ENCODE measurements around the gene DAP. TPM values are rescaled to one million over a fixed set of nuclear protein-coding genes. Genes with fewer than 3 reads are reported as not detected.
"Not testable (repeated sequence)": the region's sequence is repeated elsewhere in the genome, so short reads cannot be mapped to it uniquely, and the experiment has no call there.

DAP gene, protein sequence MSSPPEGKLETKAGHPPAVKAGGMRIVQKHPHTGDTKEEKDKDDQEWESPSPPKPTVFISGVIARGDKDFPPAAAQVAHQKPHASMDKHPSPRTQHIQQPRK
- 10 to 100 TPM; 43.1 to 87.1 (median 53.9) TPM for polyA plus RNA-seq

DNA sequence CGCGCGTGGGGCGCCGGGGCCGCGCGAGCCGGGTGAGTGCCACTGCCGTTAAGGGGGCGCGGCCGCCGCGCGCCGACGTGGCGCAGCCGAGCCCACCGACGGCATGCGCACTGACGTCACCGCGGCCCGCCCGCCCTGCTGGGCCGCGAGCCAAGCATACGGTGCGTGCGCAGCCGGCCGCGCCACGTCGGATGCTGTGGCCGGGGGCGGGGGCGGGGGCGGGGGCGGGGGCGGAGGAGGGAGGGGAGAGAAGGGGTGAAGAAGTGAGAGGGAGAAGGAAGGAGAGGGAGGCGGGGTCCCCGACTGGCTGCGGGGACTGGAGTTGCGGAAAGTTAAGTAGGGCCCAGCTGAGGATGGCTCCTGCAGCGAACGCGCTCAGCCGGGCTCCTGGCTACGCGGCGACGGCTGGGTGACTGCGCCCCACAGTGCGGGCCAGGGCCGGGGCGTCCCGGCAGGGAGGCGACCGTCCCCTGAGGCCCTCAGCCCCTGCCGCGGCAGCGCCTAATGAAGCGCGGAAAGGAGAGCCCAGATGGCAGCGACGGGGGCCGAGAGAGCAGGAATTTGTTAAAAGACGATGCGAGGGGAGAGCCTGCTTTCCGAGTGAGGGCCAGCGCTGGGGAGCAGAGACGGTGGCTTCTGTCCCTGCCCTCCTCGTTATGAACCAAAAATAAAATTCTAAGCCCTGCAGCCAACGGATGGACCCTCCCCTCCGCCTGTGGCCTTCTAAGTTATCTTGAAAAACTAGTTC lies at the start of gene DAP:
Gene DAP, minus strand, starts transcription at position 50 of the 748 bp plus-strand sequence. CDS start 166 bp downstream, outside the sequence.
- peak within 1 kb of the TSS; percentile 87 to 93 (median 92) for H3K4me3 Mint-ChIP-seq
- H3K4me1 Mint-ChIP-seq = peaks cover 41 to 49% of the 10 kb centered on the region in 2 donors
- peaks cover 3 to 12% (median 8%) of the 10 kb centered on the region in 3 donors for H3K27me3 Mint-ChIP-seq (ENCODE audit: low read depth in 3 of 3)
- peak; percentile 92 to 94 (median 94) for DNase-seq
- peak within 1 kb of the TSS; percentile 86 to 96 (median 92) for H3K27ac Mint-ChIP-seq
- no peaks in the 10 kb centered on the region for H3K9me3 Mint-ChIP-seq
- H3K36me3 Mint-ChIP-seq = no peaks in the 10 kb centered on the region

DNA sequence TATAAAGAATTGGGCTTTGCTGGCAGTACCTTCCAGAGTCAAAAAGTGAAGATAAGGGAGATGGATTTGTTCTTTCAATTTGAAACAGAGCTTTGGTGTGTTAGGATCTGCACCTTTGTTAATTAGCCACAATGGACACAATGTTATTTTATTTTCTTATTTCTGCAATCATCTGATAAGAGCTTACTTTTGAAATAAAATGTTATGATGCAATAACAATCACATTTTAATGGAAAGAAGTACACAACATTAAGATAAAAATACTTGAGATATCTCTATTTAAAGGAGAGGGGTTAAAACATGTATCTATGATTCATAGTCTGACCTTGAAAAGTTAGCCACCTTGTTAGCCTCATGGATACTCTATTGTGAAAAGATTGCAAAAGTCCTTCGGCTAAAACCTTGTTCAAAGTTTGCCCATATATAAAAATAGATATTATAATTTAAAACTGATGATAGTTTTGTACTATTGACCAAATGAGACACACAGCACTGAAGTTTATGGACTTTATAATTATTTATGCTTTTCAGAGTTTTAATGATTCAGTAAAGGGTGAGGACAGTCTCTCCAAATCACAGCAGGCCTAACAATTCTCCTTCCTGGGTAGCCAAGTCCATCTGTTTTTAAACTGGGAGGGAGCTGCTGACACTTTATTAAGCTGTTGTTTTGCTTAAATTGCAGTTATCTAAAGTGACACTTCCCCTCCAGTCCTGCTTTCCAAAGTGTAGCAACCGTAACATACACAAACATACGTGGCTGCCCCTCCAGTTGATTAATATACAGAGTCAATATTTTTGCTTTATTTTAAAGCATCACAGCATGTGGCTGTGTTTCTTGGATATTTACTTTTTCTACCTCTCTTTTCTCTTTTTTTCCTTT lies 47.6 kb upstream of the DAP start:
- no peaks in the 10 kb centered on the region for H3K4me1 Mint-ChIP-seq
- no peak overlapping the region for H3K4me3 Mint-ChIP-seq
- peaks cover 2 to 15% (median 3%) of the 10 kb centered on the region in 3 donors for H3K27me3 Mint-ChIP-seq (ENCODE audit: low read depth in 3 of 3)
- no peaks in the 10 kb centered on the region for H3K36me3 Mint-ChIP-seq
- no peak for DNase-seq
- no peak overlapping the region for H3K27ac Mint-ChIP-seq
- H3K9me3 Mint-ChIP-seq = peaks cover 0 to 2% (median 0%) of the 10 kb centered on the region in 6 donors

DNA sequence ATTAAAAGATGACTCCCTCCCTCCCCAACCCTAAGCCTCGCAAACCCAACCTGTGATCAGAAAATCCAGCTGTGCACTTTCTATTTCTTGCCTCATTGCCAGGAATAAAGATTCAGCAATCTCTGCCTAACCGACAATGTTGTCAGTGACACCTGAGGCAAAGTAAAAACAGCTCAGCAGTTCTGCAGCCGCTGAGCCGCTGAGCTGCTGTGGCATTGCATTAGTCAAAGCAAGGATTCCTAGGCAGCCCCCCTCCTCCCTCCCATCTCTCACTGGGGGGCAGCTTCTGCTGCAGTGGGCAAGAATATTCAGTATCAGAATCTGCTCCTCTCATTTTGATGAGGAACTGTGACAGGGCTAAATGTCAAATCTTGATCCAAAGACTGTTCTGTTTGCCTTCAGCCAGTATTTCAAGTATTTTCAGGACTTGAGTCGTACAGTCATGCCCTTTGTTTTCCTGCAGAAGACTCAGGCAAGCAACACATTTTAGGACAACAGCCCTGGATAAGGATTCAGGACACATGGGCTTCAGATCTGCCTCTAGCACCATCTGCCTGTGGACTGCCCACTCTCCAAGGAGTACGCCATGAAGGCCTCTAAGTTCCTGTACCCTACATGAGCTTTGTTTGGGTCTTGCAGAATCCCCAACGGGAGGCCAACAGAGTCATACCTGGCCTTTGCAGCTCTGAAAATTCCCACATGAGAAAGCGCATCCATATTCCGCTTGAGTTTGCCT lies 41.1 kb upstream of the DAP start:
- Mint-ChIP-seq H3K27me3 (ENCODE audit: low read depth in 3 of 3) (peaks cover 1 to 13% (median 2%) of the 10 kb centered on the region in 3 donors), H3K27ac (no peak overlapping the region), H3K9me3 (peaks cover 0 to 2% (median 0%) of the 10 kb centered on the region in 6 donors), H3K4me3 (no peak overlapping the region), H3K4me1 (no peaks in the 10 kb centered on the region), H3K36me3 (no peaks in the 10 kb centered on the region)
- DNase-seq = no peak

GRCh38 chr5:10800852-10801251 lies 39.8 kb upstream of the DAP start:
- no peak for DNase-seq
- no peak overlapping the region for H3K27ac Mint-ChIP-seq
- peaks cover 0 to 2% (median 0%) of the 10 kb centered on the region in 6 donors for H3K9me3 Mint-ChIP-seq
- H3K4me3 Mint-ChIP-seq = no peak overlapping the region
- H3K27me3 Mint-ChIP-seq (ENCODE audit: low read depth in 3 of 3) = peaks cover 1 to 18% (median 2%) of the 10 kb centered on the region in 3 donors
- H3K36me3 Mint-ChIP-seq = no peaks in the 10 kb centered on the region
- no peaks in the 10 kb centered on the region for H3K4me1 Mint-ChIP-seq

DNA sequence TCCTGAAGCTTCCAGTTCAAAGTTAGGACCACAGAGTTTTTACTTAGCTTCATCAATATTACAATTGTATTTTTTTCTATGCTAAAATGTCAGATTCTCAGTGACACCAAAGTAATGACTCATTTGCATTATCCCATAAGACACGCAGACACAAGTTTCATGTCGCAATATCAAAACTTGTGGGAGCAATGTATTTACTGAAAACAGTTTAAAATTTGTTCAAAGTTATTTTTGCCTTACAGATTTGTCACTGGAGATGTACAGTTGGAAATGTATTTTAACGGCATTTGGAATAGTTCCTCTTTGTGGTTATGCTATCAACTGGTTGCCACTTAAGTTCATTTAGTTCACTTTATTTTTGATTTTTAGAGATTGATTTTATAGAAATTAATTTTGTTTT lies 36.2 kb upstream of the DAP start:
- DNase-seq = no peak
- Mint-ChIP-seq H3K36me3 (peaks cover 0 to 4% (median 0%) of the 10 kb centered on the region in 3 donors), H3K27me3 (ENCODE audit: low read depth in 3 of 3) (peaks cover 2 to 20% (median 5%) of the 10 kb centered on the region in 3 donors), H3K27ac (no peak overlapping the region), H3K9me3 (peaks cover 0 to 2% (median 0%) of the 10 kb centered on the region in 6 donors), H3K4me3 (no peak overlapping the region), H3K4me1 (no peaks in the 10 kb centered on the region)

GRCh38 chr5:10793785-10794184 lies 32.8 kb upstream of the DAP start:
- no peak for DNase-seq
- Mint-ChIP-seq H3K4me3 (no peak overlapping the region), H3K9me3 (peaks cover 0 to 3% (median 0%) of the 10 kb centered on the region in 6 donors), H3K4me1 (no peaks in the 10 kb centered on the region), H3K27ac (no peak overlapping the region), H3K36me3 (peaks cover 0 to 4% (median 0%) of the 10 kb centered on the region in 3 donors), H3K27me3 (ENCODE audit: low read depth in 3 of 3) (peaks cover 0 to 14% (median 3%) of the 10 kb centered on the region in 3 donors)

DNA sequence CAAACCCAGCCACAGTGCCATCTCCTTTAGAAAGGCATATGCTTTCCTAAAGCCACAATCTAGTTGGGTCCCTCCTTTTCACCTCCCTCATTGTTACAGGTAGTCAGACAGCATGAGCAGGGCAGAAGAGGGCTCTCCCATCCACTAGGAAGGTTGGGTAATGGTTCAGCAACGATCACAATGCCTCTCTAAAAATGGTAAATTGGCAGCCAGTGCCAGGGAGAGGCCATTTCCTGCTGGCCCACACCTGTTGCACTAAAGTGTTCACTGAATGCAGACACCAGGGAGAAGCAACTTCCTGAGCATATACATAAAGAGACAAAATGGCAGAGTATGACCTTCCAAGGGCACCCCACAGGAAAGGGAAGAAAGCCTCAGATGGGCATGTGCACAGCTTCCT lies 31.3 kb upstream of the DAP start:
- Mint-ChIP-seq H3K27me3 (ENCODE audit: low read depth in 3 of 3) (peaks cover 0 to 14% (median 3%) of the 10 kb centered on the region in 3 donors), H3K4me3 (no peak overlapping the region), H3K9me3 (peaks cover 0 to 3% (median 0%) of the 10 kb centered on the region in 6 donors), H3K36me3 (peaks cover 0 to 4% (median 0%) of the 10 kb centered on the region in 3 donors), H3K27ac (no peak overlapping the region), H3K4me1 (no peaks in the 10 kb centered on the region)
- DNase-seq = no peak

GRCh38 chr5:10789726-10790125 lies 28.7 kb upstream of the DAP start:
- DNase-seq = no peak
- peaks cover 0 to 3% (median 0%) of the 10 kb centered on the region in 6 donors for H3K9me3 Mint-ChIP-seq
- no peak overlapping the region for H3K4me3 Mint-ChIP-seq
- peaks cover 0 to 4% (median 0%) of the 10 kb centered on the region in 3 donors for H3K36me3 Mint-ChIP-seq
- no peak overlapping the region for H3K27ac Mint-ChIP-seq
- H3K4me1 Mint-ChIP-seq = peaks cover 2 to 6% of the 10 kb centered on the region in 2 donors
- peaks cover 0 to 6% (median 3%) of the 10 kb centered on the region in 3 donors for H3K27me3 Mint-ChIP-seq (ENCODE audit: low read depth in 3 of 3)

GRCh38 chr5:10789021-10789420 lies 28.0 kb upstream of the DAP start:
- H3K36me3 Mint-ChIP-seq = peaks cover 0 to 4% (median 0%) of the 10 kb centered on the region in 3 donors
- peaks cover 0 to 3% (median 0%) of the 10 kb centered on the region in 6 donors for H3K9me3 Mint-ChIP-seq
- peaks cover 2 to 6% of the 10 kb centered on the region in 2 donors for H3K4me1 Mint-ChIP-seq
- DNase-seq = no peak
- H3K4me3 Mint-ChIP-seq = no peak overlapping the region
- no peak overlapping the region for H3K27ac Mint-ChIP-seq
- peaks cover 0 to 3% (median 3%) of the 10 kb centered on the region in 3 donors for H3K27me3 Mint-ChIP-seq (ENCODE audit: low read depth in 3 of 3)

- Mint-ChIP-seq H3K4me3 (no peak overlapping the region), H3K27me3 (ENCODE audit: low read depth in 3 of 3) (peaks cover 0 to 1% (median 0%) of the 10 kb centered on the region in 3 donors), H3K36me3 (peaks cover 0 to 1% (median 0%) of the 10 kb centered on the region in 3 donors), H3K27ac (no peak overlapping the region), H3K4me1 (peaks cover 2 to 6% of the 10 kb centered on the region in 2 donors), H3K9me3 (peaks cover 0 to 3% (median 0%) of the 10 kb centered on the region in 6 donors)
- DNase-seq = no peak
Observed at GRCh38 chr5:10788358-10788757, 27.3 kb upstream of the DAP start.

DNA sequence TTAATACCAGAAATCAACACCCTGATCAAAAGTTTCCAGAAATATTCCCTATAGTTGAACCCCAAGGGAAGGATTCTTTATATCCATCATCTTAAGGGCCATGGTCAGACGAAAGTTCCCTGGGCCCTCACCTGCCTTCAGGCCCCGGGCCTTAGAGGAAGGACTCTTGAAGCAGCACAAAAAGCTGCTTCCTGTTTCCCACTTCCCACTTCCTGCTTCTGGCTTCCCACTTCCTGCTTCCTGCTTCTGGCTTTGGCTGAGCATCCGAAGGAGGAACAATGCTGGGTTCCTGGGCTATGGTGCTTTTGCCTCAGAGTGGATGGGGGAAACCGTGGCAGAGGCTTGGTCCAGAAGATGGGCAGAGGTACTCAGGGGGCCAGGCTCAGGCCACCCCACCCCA lies 25.8 kb upstream of the DAP start:
- H3K27ac Mint-ChIP-seq = no peak overlapping the region

DNA sequence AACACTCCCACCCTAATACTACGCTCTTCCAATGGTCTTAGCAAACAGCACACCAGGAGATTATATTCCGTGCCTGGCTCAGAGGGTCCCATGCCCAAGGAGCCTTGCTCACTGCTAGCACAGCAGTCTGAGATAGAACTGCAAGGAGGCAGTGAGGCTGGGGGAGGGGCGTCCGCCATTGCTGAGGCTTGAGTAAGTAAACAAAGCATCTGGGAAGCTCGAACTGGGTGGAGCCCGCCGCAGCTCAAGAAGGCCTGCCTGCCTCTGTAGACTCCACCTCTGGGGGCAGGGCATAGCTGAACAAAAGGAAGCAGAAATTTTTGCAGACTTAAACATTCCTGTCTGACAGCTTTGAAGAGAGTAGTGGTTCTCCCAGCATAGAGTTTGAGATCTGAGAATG lies 19.2 kb upstream of the DAP start:
- H3K9me3 Mint-ChIP-seq, H3K4me1 Mint-ChIP-seq, H3K27ac Mint-ChIP-seq, H3K4me3 Mint-ChIP-seq, H3K36me3 Mint-ChIP-seq, DNase-seq: not testable (repeated sequence)
- peaks cover 2 to 12% (median 9%) of the 10 kb centered on the region in 3 donors for H3K27me3 Mint-ChIP-seq (ENCODE audit: low read depth in 3 of 3)

More for the DNA sequence above, 25.8 kb upstream of the DAP start:
- Mint-ChIP-seq H3K9me3 (peaks cover 0 to 3% (median 0%) of the 10 kb centered on the region in 6 donors), H3K36me3 (no peaks in the 10 kb centered on the region), H3K27me3 (ENCODE audit: low read depth in 3 of 3) (peaks cover 0 to 5% (median 0%) of the 10 kb centered on the region in 3 donors), H3K4me3 (no peak overlapping the region), H3K4me1 (peaks cover 2 to 6% of the 10 kb centered on the region in 2 donors)
- DNase-seq = no peak

GRCh38 chr5:10779592-10779991 lies 18.6 kb upstream of the DAP start:
- no peak for DNase-seq
- Mint-ChIP-seq H3K4me3 (no peak overlapping the region), H3K27me3 (ENCODE audit: low read depth in 3 of 3) (peaks cover 2 to 13% (median 9%) of the 10 kb centered on the region in 3 donors), H3K4me1 (no peaks in the 10 kb centered on the region), H3K36me3 (no peaks in the 10 kb centered on the region), H3K27ac (no peak overlapping the region), H3K9me3 (no peaks in the 10 kb centered on the region)
